Keratinocyte (primary cell): ENCODE measurements around the gene NMNAT1. TPM values are rescaled to one million over a fixed set of nuclear protein-coding genes. Genes with fewer than 3 reads are reported as not detected.

Experiments
- DNase-seq: peaks from one replicate; pipeline ENCODE4 v3.0.0-alpha.2; 2011; ENCODE audit warnings: low read depth, missing footprints, low spot score
- FAIRE-seq: peaks from 2 replicates; lab custom pipeline; 2011; peaks lifted over from hg19 to GRCh38; lab: Jason Lieb, UNC
- H2AFZ ChIP-seq: 2 replicates; pipeline ENCODE4 v1.6.0; 2012; ENCODE audit warnings: low read length, control low read depth, inconsistent platforms; ENCODE audit not compliant: control insufficient read depth
- H3K27ac ChIP-seq: 2 replicates; pipeline ENCODE4 v1.5.1; 2011; ENCODE audit warnings: low read length; ENCODE audit not compliant: control insufficient read depth, insufficient read depth
- H3K27me3 ChIP-seq: 3 replicates; pipeline ENCODE4 v1.6.0; 2011; ENCODE audit warnings: low read length; ENCODE audit not compliant: control insufficient read depth, insufficient read depth; ENCODE audit errors: extremely low read depth
- H3K36me3 ChIP-seq, 2 experiments: 2 replicates in 1 of 2; 3 replicates in 1 of 2; pipeline ENCODE4 v1.5.1; 2011; ENCODE audit warnings: low read length in 2 of 2, mild to moderate bottlenecking in 1 of 2; ENCODE audit not compliant: control insufficient read depth in 2 of 2, insufficient read depth in 2 of 2; ENCODE audit errors: extremely low read depth in 1 of 2
- H3K4me1 ChIP-seq: 3 replicates; pipeline ENCODE4 v1.5.1; 2011; ENCODE audit warnings: low read length; ENCODE audit not compliant: control insufficient read depth, insufficient read depth; ENCODE audit errors: extremely low read depth
- H3K4me2 ChIP-seq: 3 replicates; pipeline ENCODE4 v1.6.0; 2011; ENCODE audit warnings: low read depth, low read length; ENCODE audit not compliant: control insufficient read depth, insufficient read depth; ENCODE audit errors: extremely low read depth
- H3K4me3 ChIP-seq, 3 experiments: fragments of 200-600 bp in 1 of 3; sonication (generic) in 1 of 3; 2 replicates in 2 of 3; 3 replicates in 1 of 3; pipeline ENCODE4 v1.5.1; 2011 to 2016; ENCODE audit warnings: low read length in 3 of 3, mild to moderate bottlenecking in 3 of 3, control low read depth in 2 of 3, inconsistent platforms in 1 of 3, low read depth in 1 of 3, mixed read lengths in 1 of 3, mixed run types in 1 of 3, moderate library complexity in 1 of 3; ENCODE audit not compliant: control insufficient read depth in 2 of 3, insufficient read depth in 2 of 3; ENCODE audit errors: extremely low read depth in 1 of 3
- H3K79me2 ChIP-seq: 2 replicates; pipeline ENCODE4 v1.6.0; 2012; ENCODE audit warnings: low read length; ENCODE audit not compliant: control insufficient read depth, insufficient read depth
- H3K9ac ChIP-seq: 3 replicates; pipeline ENCODE4 v1.6.0; 2011; ENCODE audit warnings: low read length; ENCODE audit not compliant: control insufficient read depth, insufficient read depth; ENCODE audit errors: extremely low read depth
- H3K9me1 ChIP-seq: 3 replicates; pipeline ENCODE4 v1.6.0; 2011; ENCODE audit warnings: low read length; ENCODE audit not compliant: control insufficient read depth, insufficient read depth; ENCODE audit errors: extremely low read depth
- H3K9me3 ChIP-seq: 2 replicates; pipeline ENCODE4 v1.5.1; 2012; ENCODE audit warnings: low read depth, low read length; ENCODE audit not compliant: control insufficient read depth
- H4K20me1 ChIP-seq: 3 replicates; pipeline ENCODE4 v1.6.0; 2011; ENCODE audit warnings: low read length; ENCODE audit not compliant: control insufficient read depth, insufficient read depth; ENCODE audit errors: extremely low read depth
- CTCF ChIP-seq, 3 experiments: IDR thresholded peaks in 1 of 3; conservative IDR thresholded peaks in 1 of 3; optimal IDR thresholded peaks in 1 of 3; 2 replicates in 2 of 3; 3 replicates in 1 of 3; pipeline versions ENCODE3 to v1.5.1; 2011; ENCODE audit warnings: low read length in 3 of 3, mild to moderate bottlenecking in 3 of 3, moderate library complexity in 2 of 3, control low read depth in 1 of 3, inconsistent platforms in 1 of 3; ENCODE audit not compliant: insufficient read depth in 2 of 3; ENCODE audit errors: extremely low read depth in 1 of 3
- EZH2 ChIP-seq: IDR thresholded peaks from one replicate; pipeline ENCODE4 v1.6.1; 2012; ENCODE audit warnings: inconsistent platforms, mild to moderate bottlenecking, low read length, moderate library complexity
- dilution Hi-C: fragments of 300-500 bp; cut with MboI; formaldehyde crosslinking; loops from one replicate; pipeline ENCODE4 v1.7.0; 2020; ENCODE audit warnings: low sequenced_read_pairs; ENCODE audit not compliant: extremely low pct_ligation_motif_present
- polyA plus RNA-seq, 5 experiments: library from polyadenylated mRNA; depleted of rRNA in 3 of 5; stranded (reverse) in 3 of 5; stranded (forward) in 1 of 5; unstranded in 1 of 5; fragments of >200 nt; gene quantifications; 1 replicate in 1 of 5; 2 replicates in 3 of 5; 3 replicates in 1 of 5; pipeline versions ENCODE4 v1.2.1 to v1.2.3, GENCODE V29; 2011 to 2012; ENCODE audit warnings: missing spikeins in 2 of 5, low read depth in 1 of 5, low replicate concordance in 1 of 5

The NMNAT1 gene
- polyA plus RNA-seq, 1 donor (not counting 4 experiments of a cell fraction or from before 2014, with no cell fraction given) = 16.2 TPM

GRCh38 chr1:9912264-9912936 lies 30.9 kb upstream of the NMNAT1 start:
- H3K4me1 ChIP-seq = peaks cover 24% of the 10 kb centered on the region
- no peak for DNase-seq
- no peak overlapping the region for H2AFZ ChIP-seq
- FAIRE-seq = no peak
- H4K20me1 ChIP-seq = no peaks in the 10 kb centered on the region
- no peaks in the 10 kb centered on the region for H3K27me3 ChIP-seq
- H3K27ac ChIP-seq = no peak overlapping the region
- H3K4me3 ChIP-seq = no peak overlapping the region
- H3K9me1 ChIP-seq = no peaks in the 10 kb centered on the region
- no peaks in the 10 kb centered on the region for H3K9me3 ChIP-seq
- peaks cover 12% of the 10 kb centered on the region for H3K79me2 ChIP-seq
- no peak overlapping the region for H3K9ac ChIP-seq
- dilution Hi-C loops = no loop called here
- H3K4me2 ChIP-seq = no peak overlapping the region
- TF ChIP-seq EZH2 (no peak), CTCF (optimal IDR thresholded peaks at IDR 0.05 in 1 of 3, IDR thresholded peaks at IDR 0.05 in 1 of 3, conservative IDR thresholded peaks at IDR 0.05 in 1 of 3; ENCODE audit: extremely low read depth in 1 of 3, insufficient read depth in 2 of 3, low read length in 3 of 3) (no peak)
- H3K36me3 ChIP-seq = no peaks in the 10 kb centered on the region

- FAIRE-seq = no peak
- Histone ChIP-seq H3K27ac (no peak overlapping the region), H3K9me1 (no peaks in the 10 kb centered on the region), H3K36me3 (no peaks in the 10 kb centered on the region), H3K9me3 (no peaks in the 10 kb centered on the region), H3K27me3 (no peaks in the 10 kb centered on the region), H3K4me2 (no peak overlapping the region), H3K9ac (no peak overlapping the region), H3K79me2 (peaks cover 1% of the 10 kb centered on the region), H2AFZ (no peak overlapping the region), H3K4me1 (peaks cover 7% of the 10 kb centered on the region), H4K20me1 (no peaks in the 10 kb centered on the region), H3K4me3 (no peak overlapping the region)
- dilution Hi-C loops = no loop called here
- no peak for TF ChIP-seq EZH2
- no peak for TF ChIP-seq CTCF (optimal IDR thresholded peaks at IDR 0.05 in 1 of 3, IDR thresholded peaks at IDR 0.05 in 1 of 3, conservative IDR thresholded peaks at IDR 0.05 in 1 of 3; ENCODE audit: extremely low read depth in 1 of 3, insufficient read depth in 2 of 3, low read length in 3 of 3)
- no peak for DNase-seq
These were observed 28.7 kb upstream of the NMNAT1 start for GRCh38 chr1:9914610-9914937.
